Activated CD8-positive, alpha-beta T cell treated with anti-CD3 and anti-CD28 coated beads for 36 hours (primary cell): ENCODE measurements around the gene LAIR1. TPM values are rescaled to one million over a fixed set of nuclear protein-coding genes. Genes with fewer than 3 reads are reported as not detected.

Experiments used
- ATAC-seq: fragments of 200-7000 bp; cut with Tn5 transposase; one replicate; pipeline ENCODE4 v1.10.0; 2021; ENCODE audit warnings: mild to moderate bottlenecking, moderate library complexity
- CTCF ChIA-PET: fragments of 350-600 bp; sonication (Branson Sonifier 250); formaldehyde crosslinking; loops from one replicate; lab custom pipeline; 2021; ENCODE audit warnings: antibody characterized with exemption; lab: Charles Lee
- POLR2A ChIA-PET: fragments of 350-600 bp; sonication (Branson Sonifier 250); formaldehyde crosslinking; loops from one replicate; lab custom pipeline; 2021; ENCODE audit warnings: antibody characterized with exemption; lab: Charles Lee
- DNase-seq: peaks from one replicate; pipeline ENCODE4 v3.0.0-alpha.2; 2020
- H3K27ac Mint-ChIP-seq: one replicate; pipeline ENCODE4 v1.8.0; 2021; ENCODE audit warnings: mild to moderate bottlenecking, mixed read lengths
- H3K27me3 Mint-ChIP-seq: one replicate; pipeline ENCODE4 v1.8.0; 2021; ENCODE audit warnings: mixed read lengths
- H3K36me3 Mint-ChIP-seq: one replicate; pipeline ENCODE4 v1.8.0; 2021; ENCODE audit warnings: low read depth, mixed read lengths
- H3K4me1 Mint-ChIP-seq: one replicate; pipeline ENCODE4 v1.8.0; 2021; ENCODE audit warnings: low read depth, mixed read lengths
- H3K4me3 Mint-ChIP-seq: one replicate; pipeline ENCODE4 v1.8.0; 2021; ENCODE audit warnings: mild to moderate bottlenecking, moderate library complexity, mixed read lengths
- H3K9me3 Mint-ChIP-seq: one replicate; pipeline ENCODE4 v1.8.0; 2021; ENCODE audit warnings: mixed read lengths
- CTCF ChIP-seq: fragments of 200-600 bp; IDR thresholded peaks from one replicate; pipeline ENCODE4 v1.8.0; 2022; ENCODE audit warnings: antibody characterized with exemption, mild to moderate bottlenecking
- intact Hi-C: fragments of 100-400 bp; cut with micrococcal nuclease; formaldehyde crosslinking; loops from one replicate; pipeline ENCODE4 v1.10.0; 2022
- total RNA-seq, 2 experiments: library from RNA; stranded (reverse); gene quantifications; one replicate each; pipeline ENCODE4 v1.2.3, GENCODE V29; 2021

LAIR1 gene
- total RNA-seq, 2 experiments from 2014 or later, result 11.3 TPM

GRCh38 chr19:54407780-54408179 lies 43.0 kb upstream of the LAIR1 start:
- ChIA-PET POLR2A (no interaction called here), CTCF (interaction anchor here (1.3 to 3.0 kb wide), 2 partner anchors 17 to 83 kb away, joined by 4 to 16 read pairs; no protein-coding TSS in a partner anchor)
- Mint-ChIP-seq H3K4me3 (no peak overlapping the region), H3K9me3 (peaks cover 1% of the 10 kb centered on the region), H3K4me1 (no peaks in the 10 kb centered on the region), H3K27me3 (peaks cover 8% of the 10 kb centered on the region), H3K36me3 (peaks cover 1% of the 10 kb centered on the region), H3K27ac (no peak overlapping the region)
- intact Hi-C loops, result no loop called here
- ATAC-seq (no peak), DNase-seq (no peak)
- no peak for TF ChIP-seq CTCF

- DNase-seq (no peak), ATAC-seq (no peak)
- intact Hi-C loops, result no loop called here
- no peaks in the 10 kb centered on the region for H3K4me1 Mint-ChIP-seq
- ChIA-PET CTCF (interaction anchor here (4.3 kb wide), 1 partner anchor 14 kb away, joined by 23 read pairs; no protein-coding TSS in a partner anchor), POLR2A (no interaction called here)
- H3K27me3 Mint-ChIP-seq, result peaks cover 2% of the 10 kb centered on the region
- H3K27ac Mint-ChIP-seq, result no peak overlapping the region
- H3K36me3 Mint-ChIP-seq, result peaks cover 1% of the 10 kb centered on the region
- no peak overlapping the region for H3K4me3 Mint-ChIP-seq
- H3K9me3 Mint-ChIP-seq, result peaks cover 1% of the 10 kb centered on the region
- no peak for TF ChIP-seq CTCF
These were observed 40.9 kb upstream of the LAIR1 start for GRCh38 chr19:54405628-54406027.

- POLR2A ChIA-PET, result no interaction called here
- Mint-ChIP-seq H3K4me1 (no peaks in the 10 kb centered on the region), H3K4me3 (no peak overlapping the region), H3K27ac (no peak overlapping the region), H3K9me3 (no peaks in the 10 kb centered on the region), H3K36me3 (no peaks in the 10 kb centered on the region), H3K27me3 (peaks cover 2% of the 10 kb centered on the region)
- ATAC-seq (no peak), DNase-seq (no peak)
- intact Hi-C loops, result no loop called here
- no peak for TF ChIP-seq CTCF
- CTCF ChIA-PET, result interaction anchor here (4.3 kb wide), 1 partner anchor 12 kb away, joined by 23 read pairs; no protein-coding TSS in a partner anchor
These were observed 38.3 kb upstream of the LAIR1 start for GRCh38 chr19:54403054-54403453.

GRCh38 chr19:54400913-54401312 lies 36.2 kb upstream of the LAIR1 start:
- Mint-ChIP-seq H3K27ac (no peak overlapping the region), H3K4me1 (no peaks in the 10 kb centered on the region), H3K36me3 (no peaks in the 10 kb centered on the region), H3K9me3 (no peaks in the 10 kb centered on the region), H3K27me3 (peaks cover 4% of the 10 kb centered on the region), H3K4me3 (no peak overlapping the region)
- POLR2A ChIA-PET, result no interaction called here
- TF ChIP-seq CTCF, result no peak
- no peak for DNase-seq
- intact Hi-C loops, result no loop called here
- ATAC-seq, result no peak
- CTCF ChIA-PET, result no interaction called here

GRCh38 chr19:54399189-54399588 lies 34.5 kb upstream of the LAIR1 start:
- DNase-seq (no peak), ATAC-seq (no peak)
- ChIA-PET CTCF (interaction anchor here (1.6 to 2.4 kb wide), 2 partner anchors 9 to 75 kb away, joined by 4 to 12 read pairs; no protein-coding TSS in a partner anchor), POLR2A (interaction anchor here (0.9 kb wide), 1 partner anchor 11 kb away, joined by 3 read pairs; no protein-coding TSS in a partner anchor)
- no peak overlapping the region for H3K27ac Mint-ChIP-seq
- H3K36me3 Mint-ChIP-seq, result no peaks in the 10 kb centered on the region
- peaks cover 4% of the 10 kb centered on the region for H3K27me3 Mint-ChIP-seq
- H3K4me3 Mint-ChIP-seq, result no peak overlapping the region
- TF ChIP-seq CTCF, result no peak
- no peaks in the 10 kb centered on the region for H3K4me1 Mint-ChIP-seq
- intact Hi-C loops, result no loop called here
- H3K9me3 Mint-ChIP-seq, result no peaks in the 10 kb centered on the region
